A673 (cell line): ENCODE measurements around the gene KRT7. TPM values are rescaled to one million over a fixed set of nuclear protein-coding genes. Genes with fewer than 3 reads are reported as not detected.

Source experiments
- BruUV-seq: library from RNA; stranded (reverse); fragments of 400-500 nt; replicated peaks from 2 replicates; lab custom pipeline; 2021; lab: Mats Ljungman, UMichigan
- CTCF ChIA-PET: fragments of 300-600 bp; sonication (Branson Sonifier 250); formaldehyde crosslinking; loops from one replicate; lab custom pipeline; 2022; ENCODE audit warnings: antibody characterized with exemption; lab: Charles Lee
- POLR2A ChIA-PET: fragments of 300-600 bp; sonication (Branson Sonifier 250); formaldehyde crosslinking; loops from one replicate; lab custom pipeline; 2022; ENCODE audit warnings: antibody characterized with exemption; ENCODE audit not compliant: low non-redundant PET; lab: Charles Lee
- DNase-seq: peaks from one replicate; pipeline ENCODE4 v3.0.0-alpha.2; 2015; ENCODE audit warnings: low spot score
- H3K27ac ChIP-seq: fragments of 200-600 bp; sonication (generic); 2 replicates; pipeline ENCODE4 v1.5.1; 2016; ENCODE audit warnings: mixed run types, low read depth, mild to moderate bottlenecking, mixed read lengths, antibody characterized with exemption, low read length; ENCODE audit not compliant: poor library complexity, severe bottlenecking
- H3K27me3 ChIP-seq: fragments of 200-600 bp; sonication (generic); replicated peaks from 2 replicates; pipeline ENCODE4 v1.6.1; 2017; ENCODE audit warnings: mixed run types, low read depth, mild to moderate bottlenecking, mixed read lengths, antibody characterized with exemption, low read length; ENCODE audit not compliant: insufficient read depth, poor library complexity
- H3K36me3 ChIP-seq: fragments of 200-600 bp; sonication (generic); 2 replicates; pipeline ENCODE4 v1.6.1; 2016; ENCODE audit warnings: mixed run types, mild to moderate bottlenecking, mixed read lengths, antibody characterized with exemption, low read length; ENCODE audit not compliant: insufficient read depth, poor library complexity, severe bottlenecking
- H3K4me1 ChIP-seq: fragments of 200-600 bp; sonication (generic); 2 replicates; pipeline ENCODE4 v1.6.1; 2017; ENCODE audit warnings: mixed run types, mild to moderate bottlenecking, mixed read lengths, antibody characterized with exemption, low read length; ENCODE audit not compliant: insufficient read depth, poor library complexity, severe bottlenecking
- H3K4me3 ChIP-seq: fragments of 200-600 bp; sonication (generic); 2 replicates; pipeline ENCODE4 v1.5.1; 2016; ENCODE audit warnings: low read depth, mixed run types, mild to moderate bottlenecking, mixed read lengths, low read length; ENCODE audit not compliant: poor library complexity, severe bottlenecking
- H3K9me3 ChIP-seq: fragments of 200-600 bp; sonication (generic); 2 replicates; pipeline ENCODE4 v1.6.1; 2016; ENCODE audit warnings: mixed run types, low read depth, mild to moderate bottlenecking, mixed read lengths, antibody characterized with exemption, low read length; ENCODE audit not compliant: poor library complexity, severe bottlenecking
- EZH2 ChIP-seq: fragments of 200-600 bp; sonication (generic); IDR thresholded peaks from 2 replicates; pipeline ENCODE4 v1.6.1; 2017; ENCODE audit warnings: borderline replicate concordance, low read depth, mild to moderate bottlenecking, mixed read lengths, antibody characterized with exemption, low read length; ENCODE audit not compliant: poor library complexity, severe bottlenecking
- intact Hi-C: fragments of 100-400 bp; cut with micrococcal nuclease; formaldehyde crosslinking; loops from one replicate; pipeline ENCODE4 v1.10.0; 2022; ENCODE audit not compliant: unreplicated experiment
- total RNA-seq: library from RNA; stranded (reverse); gene quantifications from 2 replicates; pipeline ENCODE4 v1.2.3, GENCODE V29; 2021
- TF ChIP-seq, protein P1 (sequence below): fragments of 300-800, 200-600 bp; sonication (generic); conservative IDR thresholded peaks from 2 replicates; pipeline ENCODE4 v1.5.1; 2017; ENCODE audit warnings: low read depth, mild to moderate bottlenecking, antibody characterized with exemption, low read length, moderate library complexity, mixed read lengths

Gene KRT7
- total RNA-seq, 1 experiment from 2014 or later: 1.0 TPM

GRCh38 chr12:52279422-52280318 lies 46.6 kb downstream of the KRT7 start:
- Histone ChIP-seq H3K4me3 (no peak overlapping the region), H3K27ac (peak overlapping the region; percentile 41)
- BruUV-seq: no TSS peak

GRCh38 chr12:52280319-52280795 lies 47.3 kb downstream of the KRT7 start:
- Histone ChIP-seq H3K27ac (peak overlapping the region; percentile 47), H3K27me3 (no peaks in the 10 kb centered on the region), H3K4me1 (peaks cover 17% of the 10 kb centered on the region), H3K9me3 (no peaks in the 10 kb centered on the region), H3K4me3 (no peak overlapping the region), H3K36me3 (no peaks in the 10 kb centered on the region)
- DNase-seq: peak; percentile 39
- intact Hi-C loops: no loop called here
- POLR2A ChIA-PET: no interaction called here
- TF ChIP-seq, protein P1, sequence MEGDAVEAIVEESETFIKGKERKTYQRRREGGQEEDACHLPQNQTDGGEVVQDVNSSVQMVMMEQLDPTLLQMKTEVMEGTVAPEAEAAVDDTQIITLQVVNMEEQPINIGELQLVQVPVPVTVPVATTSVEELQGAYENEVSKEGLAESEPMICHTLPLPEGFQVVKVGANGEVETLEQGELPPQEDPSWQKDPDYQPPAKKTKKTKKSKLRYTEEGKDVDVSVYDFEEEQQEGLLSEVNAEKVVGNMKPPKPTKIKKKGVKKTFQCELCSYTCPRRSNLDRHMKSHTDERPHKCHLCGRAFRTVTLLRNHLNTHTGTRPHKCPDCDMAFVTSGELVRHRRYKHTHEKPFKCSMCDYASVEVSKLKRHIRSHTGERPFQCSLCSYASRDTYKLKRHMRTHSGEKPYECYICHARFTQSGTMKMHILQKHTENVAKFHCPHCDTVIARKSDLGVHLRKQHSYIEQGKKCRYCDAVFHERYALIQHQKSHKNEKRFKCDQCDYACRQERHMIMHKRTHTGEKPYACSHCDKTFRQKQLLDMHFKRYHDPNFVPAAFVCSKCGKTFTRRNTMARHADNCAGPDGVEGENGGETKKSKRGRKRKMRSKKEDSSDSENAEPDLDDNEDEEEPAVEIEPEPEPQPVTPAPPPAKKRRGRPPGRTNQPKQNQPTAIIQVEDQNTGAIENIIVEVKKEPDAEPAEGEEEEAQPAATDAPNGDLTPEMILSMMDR: no peak
- TF ChIP-seq EZH2: no peak
- no TSS peak for BruUV-seq
- CTCF ChIA-PET: no interaction called here

More at GRCh38 chr12:52279422-52280318, 46.6 kb downstream of the KRT7 start:
- TF ChIP-seq EZH2: no peak
- TF ChIP-seq, protein P1: no peak
- peaks cover 17% of the 10 kb centered on the region for H3K4me1 ChIP-seq
- DNase-seq: no peak
- CTCF ChIA-PET: interaction anchor here (0.6 to 1.6 kb wide), 10 partner anchors 10 to 121 kb away, joined by 3 to 5 read pairs (median 3); no protein-coding TSS in a partner anchor
- intact Hi-C loops: no loop called here
- no peaks in the 10 kb centered on the region for H3K27me3 ChIP-seq
- POLR2A ChIA-PET: interaction anchor here (0.6 kb wide), 1 partner anchor 270 kb away, joined by 3 read pairs; no protein-coding TSS in a partner anchor
- H3K36me3 ChIP-seq: no peaks in the 10 kb centered on the region
- H3K9me3 ChIP-seq: no peaks in the 10 kb centered on the region

- Histone ChIP-seq H3K4me1 (peaks cover 17% of the 10 kb centered on the region), H3K27me3 (no peaks in the 10 kb centered on the region), H3K36me3 (no peaks in the 10 kb centered on the region), H3K4me3 (no peak overlapping the region), H3K27ac (peak overlapping the region; percentile 47), H3K9me3 (no peaks in the 10 kb centered on the region)
- no peak for DNase-seq
- POLR2A ChIA-PET: no interaction called here
- no TSS peak for BruUV-seq
- CTCF ChIA-PET: interaction anchor here (0.6 kb wide), 1 partner anchor 297 kb away, joined by 3 read pairs; no protein-coding TSS in a partner anchor
- TF ChIP-seq, protein P1: no peak
- TF ChIP-seq EZH2: no peak
- intact Hi-C loops: no loop called here
Observed at GRCh38 chr12:52280796-52281560, 47.9 kb downstream of the KRT7 start.
